ENCODE results near the gene LETM1.

The LETM1 gene

DNA sequence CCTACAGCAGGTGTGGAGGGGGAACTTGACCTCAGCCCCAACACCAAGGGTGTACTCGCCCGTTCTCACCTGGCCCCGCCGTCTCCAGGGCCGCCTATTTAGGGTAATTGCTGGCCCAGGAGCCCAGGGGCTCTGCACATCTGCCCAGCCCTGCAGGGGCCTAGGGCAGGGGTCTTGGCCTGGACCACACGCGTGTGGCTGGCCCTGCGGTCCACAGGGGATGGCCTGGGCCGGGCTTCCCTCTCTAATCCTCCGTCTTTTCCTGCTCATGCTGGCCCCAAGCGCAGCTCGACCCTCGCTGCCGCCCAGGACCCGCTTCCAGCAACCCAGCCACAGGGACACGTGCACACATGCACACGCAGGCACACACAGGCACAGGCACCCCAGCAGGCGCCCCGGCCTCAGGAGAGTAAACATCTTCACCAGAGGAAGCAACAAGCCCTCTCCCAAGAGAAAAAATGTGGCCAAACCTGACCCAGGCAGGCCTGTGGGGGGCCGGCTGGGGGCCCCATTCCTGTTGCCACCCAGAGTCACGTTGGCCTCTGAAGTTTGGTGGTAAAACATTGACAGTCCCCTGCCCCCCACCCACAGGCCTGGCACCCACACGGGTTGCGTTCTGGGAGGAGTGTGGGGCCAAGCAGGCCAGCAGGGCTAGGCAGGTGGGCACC, 87.5 kb downstream of the LETM1 start:
- TF ChIP-seq, protein P1, sequence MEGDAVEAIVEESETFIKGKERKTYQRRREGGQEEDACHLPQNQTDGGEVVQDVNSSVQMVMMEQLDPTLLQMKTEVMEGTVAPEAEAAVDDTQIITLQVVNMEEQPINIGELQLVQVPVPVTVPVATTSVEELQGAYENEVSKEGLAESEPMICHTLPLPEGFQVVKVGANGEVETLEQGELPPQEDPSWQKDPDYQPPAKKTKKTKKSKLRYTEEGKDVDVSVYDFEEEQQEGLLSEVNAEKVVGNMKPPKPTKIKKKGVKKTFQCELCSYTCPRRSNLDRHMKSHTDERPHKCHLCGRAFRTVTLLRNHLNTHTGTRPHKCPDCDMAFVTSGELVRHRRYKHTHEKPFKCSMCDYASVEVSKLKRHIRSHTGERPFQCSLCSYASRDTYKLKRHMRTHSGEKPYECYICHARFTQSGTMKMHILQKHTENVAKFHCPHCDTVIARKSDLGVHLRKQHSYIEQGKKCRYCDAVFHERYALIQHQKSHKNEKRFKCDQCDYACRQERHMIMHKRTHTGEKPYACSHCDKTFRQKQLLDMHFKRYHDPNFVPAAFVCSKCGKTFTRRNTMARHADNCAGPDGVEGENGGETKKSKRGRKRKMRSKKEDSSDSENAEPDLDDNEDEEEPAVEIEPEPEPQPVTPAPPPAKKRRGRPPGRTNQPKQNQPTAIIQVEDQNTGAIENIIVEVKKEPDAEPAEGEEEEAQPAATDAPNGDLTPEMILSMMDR (IDR thresholded peaks at IDR 0.05), result no peak

DNA sequence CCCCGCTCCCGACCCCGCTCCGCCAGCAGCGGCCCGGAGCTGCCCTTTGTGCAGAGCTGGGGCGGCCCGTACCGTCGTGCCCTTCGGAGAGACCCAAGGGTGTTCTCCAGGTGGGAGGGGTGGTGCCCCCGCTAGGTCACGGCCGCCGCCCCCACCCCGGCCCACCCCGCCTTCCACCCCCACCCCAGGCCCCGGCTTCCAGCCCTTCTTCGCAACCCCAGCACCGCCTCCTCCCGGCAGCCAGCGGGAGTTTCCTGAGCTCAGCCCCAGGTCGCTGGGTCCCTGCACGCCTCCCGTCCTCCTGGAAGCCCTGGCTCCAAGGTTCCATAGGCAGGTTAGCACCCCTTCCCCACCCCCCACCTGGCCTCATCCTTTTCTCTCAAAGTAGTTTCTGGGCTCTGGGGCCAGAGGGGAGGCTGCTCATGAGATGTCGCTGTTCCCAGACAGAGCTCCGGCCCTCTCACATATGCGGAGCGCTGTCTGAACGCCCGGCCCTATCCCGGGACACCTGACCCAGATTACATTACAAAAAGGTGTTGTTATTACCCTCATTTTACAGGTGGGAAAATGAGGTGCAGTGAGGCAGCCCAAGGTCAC, 88.1 kb downstream of the LETM1 start:
- TF ChIP-seq, protein P1 (IDR thresholded peaks at IDR 0.05), result no peak

DNA sequence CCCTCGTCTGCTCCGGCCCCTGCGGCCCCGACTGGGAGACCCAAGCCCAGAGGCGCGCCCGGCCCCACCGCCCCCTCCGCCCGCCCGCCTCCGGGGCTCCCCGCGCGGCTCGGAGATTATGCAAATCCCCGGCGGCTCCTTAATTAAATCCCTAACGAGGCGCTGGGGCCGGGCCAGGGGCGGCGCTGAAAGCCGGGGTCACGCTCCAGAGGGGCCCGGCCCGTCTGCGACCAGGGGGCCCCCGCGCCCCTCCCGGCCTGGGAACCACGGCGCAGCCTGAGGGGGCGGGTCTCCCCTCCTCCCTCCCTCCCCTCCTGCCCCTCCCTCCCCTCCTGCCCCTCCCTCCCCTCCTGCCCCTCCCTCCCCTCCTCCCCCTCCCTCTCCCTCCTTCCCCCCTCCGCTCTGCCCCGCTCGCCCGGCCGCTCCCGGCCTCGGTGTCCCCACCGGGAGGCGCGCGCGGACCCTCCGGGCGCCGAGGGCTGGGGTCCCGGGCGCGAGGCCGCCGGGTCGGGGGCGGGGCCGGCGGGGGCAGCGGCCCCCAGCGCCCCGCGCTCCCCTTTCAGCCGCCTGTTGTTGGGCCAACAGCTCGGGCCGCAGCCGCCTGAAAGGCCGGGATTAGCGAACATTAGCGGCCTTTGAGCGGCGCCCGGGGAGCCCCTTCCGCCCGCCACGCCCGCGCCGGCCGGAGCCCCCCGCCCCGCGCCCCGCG, 88.7 kb downstream of the LETM1 start:
- TF ChIP-seq, protein P1 (IDR thresholded peaks at IDR 0.05), result no peak

DNA sequence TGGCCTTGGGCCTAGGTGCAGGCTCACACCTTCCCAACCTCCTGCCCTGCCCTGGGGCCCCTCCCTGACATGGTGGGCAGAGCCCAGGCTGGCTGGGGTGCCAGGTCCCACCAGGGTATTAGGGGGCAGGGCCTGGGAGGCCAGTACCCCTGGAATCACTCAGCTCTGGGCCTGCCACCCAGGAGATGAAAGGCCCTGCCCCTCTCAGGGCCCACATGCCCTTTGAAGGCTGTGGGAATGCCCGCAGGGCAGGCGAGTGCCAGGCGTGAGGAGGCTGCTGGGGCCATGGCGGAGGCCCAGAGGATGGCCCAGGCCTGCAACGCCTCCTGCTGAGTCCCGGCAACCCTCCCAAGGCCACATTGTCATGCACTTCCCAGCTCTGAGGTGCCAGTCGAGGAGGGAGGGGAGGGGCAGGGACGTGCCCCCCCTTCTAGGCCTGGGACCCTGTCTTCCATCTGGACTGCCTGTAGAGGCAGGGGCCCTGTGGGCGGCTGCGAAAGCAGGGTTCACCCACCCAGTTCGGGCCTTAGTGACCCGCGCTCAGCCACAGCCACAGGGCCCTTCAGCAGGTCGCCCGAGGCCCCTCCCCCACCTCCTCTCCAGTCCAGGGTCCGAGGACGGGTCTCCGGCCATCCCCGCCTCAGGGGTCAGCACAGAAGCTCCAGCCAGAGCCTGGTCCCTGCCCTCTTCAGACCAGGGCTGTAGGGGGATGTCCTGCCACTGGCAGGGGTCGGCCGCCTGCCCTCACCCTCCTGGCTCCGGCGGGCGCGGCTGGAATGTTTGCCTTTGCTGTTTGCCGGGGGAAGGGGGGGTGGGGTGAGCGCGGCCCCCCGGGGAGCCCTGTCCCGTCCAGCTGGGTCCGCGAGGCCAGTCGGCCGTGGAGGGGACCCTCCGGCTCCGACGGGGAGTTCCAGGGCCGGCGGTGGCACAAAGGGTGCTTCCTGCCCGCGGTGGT, 89.6 kb downstream of the LETM1 start:
- TF ChIP-seq, protein P1 (IDR thresholded peaks at IDR 0.05), result no peak

DNA sequence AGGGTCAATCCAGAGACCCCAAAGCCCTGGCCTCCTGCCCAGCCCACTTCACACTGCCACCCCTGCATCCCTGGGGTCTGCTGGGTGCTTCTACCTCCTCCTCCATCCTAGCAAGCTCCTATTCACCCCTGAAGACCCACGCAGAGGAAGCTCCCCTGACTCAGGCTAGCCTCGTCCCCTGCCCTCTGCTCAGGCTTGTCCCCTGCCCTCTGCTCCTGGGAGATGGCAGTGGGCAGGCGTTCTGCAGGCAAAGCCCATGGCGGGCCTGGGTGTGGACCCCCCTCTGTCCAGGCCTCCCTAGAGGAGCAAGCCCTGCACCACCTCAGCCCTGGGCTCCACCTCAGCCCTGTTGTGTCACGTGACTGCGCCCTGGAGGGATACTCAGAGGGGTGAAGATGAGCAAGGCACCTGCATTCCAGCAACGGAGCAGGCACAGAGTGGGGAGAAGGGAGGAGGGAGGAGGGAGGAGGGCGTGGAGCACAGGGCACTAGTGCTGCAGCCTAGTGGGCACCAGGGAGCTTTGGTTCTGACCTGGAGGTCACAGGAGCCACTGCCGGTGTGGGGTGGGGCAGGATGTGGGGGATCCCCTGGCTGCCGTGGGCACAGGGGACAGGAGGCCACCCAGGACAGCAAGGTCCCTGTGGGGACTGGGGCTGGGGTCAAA, 90.4 kb downstream of the LETM1 start:
- TF ChIP-seq, protein P1 (IDR thresholded peaks at IDR 0.05), result no peak

DNA sequence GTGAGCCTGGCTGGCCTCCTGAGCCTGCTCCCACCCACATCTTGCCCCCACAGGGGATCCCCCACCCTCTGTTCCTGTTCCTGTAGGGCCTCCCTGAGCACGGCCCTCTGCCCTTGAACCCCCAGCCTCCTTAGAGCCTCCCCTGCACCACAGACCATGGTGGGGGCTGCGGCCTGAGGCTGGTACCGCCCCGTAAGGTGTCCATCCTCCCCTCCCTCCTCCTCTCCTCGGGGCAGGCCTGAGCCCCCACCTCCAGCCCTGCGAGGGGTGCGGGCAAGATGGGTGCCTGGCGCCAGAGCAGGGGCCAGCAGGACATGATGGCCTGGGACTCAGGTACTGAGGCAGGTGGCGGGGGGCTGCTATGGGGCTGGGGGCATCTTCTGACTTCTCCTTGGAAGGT, 91.3 kb downstream of the LETM1 start:
- TF ChIP-seq, protein P1 (IDR thresholded peaks at IDR 0.05), result no peak
